A549 (cell line): ENCODE results near the gene JHY. TPM values are rescaled to one million over a fixed set of nuclear protein-coding genes. Genes with fewer than 3 reads are reported as not detected.

Source experiments
- ATAC-seq, 2 experiments: fragments of 200-7000 bp in 1 of 2; fragments of >200 bp in 1 of 2; cut with Nextera tagmentation in 1 of 2; cut with Tn5 transposase in 1 of 2; 3 replicates each; pipeline versions ENCODE4 v1.8.0 to v1.9.1; 2018 to 2020; ENCODE audit warnings: mild to moderate bottlenecking in 1 of 2, moderate library complexity in 1 of 2
- CTCF ChIA-PET: fragments of 300-600 bp; sonication (Branson Sonifier 250); formaldehyde crosslinking; extraction: SDS; loops from one replicate; lab custom pipeline; 2021; ENCODE audit warnings: antibody characterized with exemption, inconsistent platforms; lab: Yijun Ruan, JAX
- POLR2A ChIA-PET: fragments of 350-600 bp; formaldehyde crosslinking; extraction: SDS; loops from one replicate; lab custom pipeline; 2021; ENCODE audit warnings: antibody characterized with exemption, inconsistent platforms; lab: Yijun Ruan, JAX
- DNase-seq, 2 experiments: peaks; one replicate each; pipeline versions ENCODE4 v3.0.0 to v3.0.0-alpha.2; 2011 to 2016; ENCODE audit warnings: low read depth in 1 of 2, low spot score in 1 of 2
- FAIRE-seq: peaks from 2 replicates; lab custom pipeline; 2011; peaks lifted over from hg19 to GRCh38; lab: Jason Lieb, UNC
- H3K27ac ChIP-seq, 2 experiments: fragments of >200 bp; sonication (Bioruptor Twin); formaldehyde crosslinking; 3 replicates each; pipeline ENCODE4 v1.5.1; 2016 to 2017
- H3K4me1 ChIP-seq: fragments of >200 bp; sonication (Bioruptor Twin); formaldehyde crosslinking; 3 replicates; pipeline ENCODE4 v1.6.1; 2016
- H3K4me2 ChIP-seq: fragments of >200 bp; sonication (Bioruptor Twin); formaldehyde crosslinking; 3 replicates; pipeline ENCODE4 v1.6.1; 2016
- H3K4me3 ChIP-seq: fragments of >200 bp; sonication (Bioruptor Twin); formaldehyde crosslinking; 3 replicates; pipeline ENCODE4 v1.5.1; 2016
- H3K9me3 ChIP-seq: fragments of >200 bp; sonication (Bioruptor Twin); formaldehyde crosslinking; 3 replicates; pipeline ENCODE4 v1.6.1; 2016
- BHLHE40 ChIP-seq: IDR thresholded peaks from 2 replicates; pipeline ENCODE4 v1.6.1; 2012; ENCODE audit warnings: low read depth, low read length, inconsistent platforms
- CBX8 ChIP-seq: fragments of 200-600 bp; sonication (generic); IDR thresholded peaks from 2 replicates; pipeline ENCODE4 v1.6.1; 2016
- CEBPB ChIP-seq, 2 experiments: fragments of >200 bp in 1 of 2; sonication (Bioruptor Twin) in 1 of 2; formaldehyde crosslinking in 1 of 2; IDR thresholded peaks; 2 replicates each; pipeline ENCODE4 v1.6.1; 2012 to 2016
- CHD2 ChIP-seq: fragments of 150-350 bp; IDR thresholded peaks from 2 replicates; pipeline ENCODE4 v1.6.1; 2014; ENCODE audit warnings: low read length; ENCODE audit not compliant: partially characterized antibody
- CHD4 ChIP-seq: fragments of 200-600 bp; sonication (generic); IDR thresholded peaks from 2 replicates; pipeline ENCODE4 v1.6.1; 2016; ENCODE audit warnings: antibody characterized with exemption, mild to moderate bottlenecking, borderline replicate concordance
- E2F6 ChIP-seq: IDR thresholded peaks from 2 replicates; pipeline ENCODE4 v1.6.1; 2012; ENCODE audit warnings: low read depth, borderline replicate concordance
- EHF ChIP-seq: fragments of 250-450 bp; sonication (Bioruptor Pico); IDR thresholded peaks from 2 replicates; pipeline ENCODE4 v1.5.0; 2020; ENCODE audit warnings: mild to moderate bottlenecking
- EHMT2 ChIP-seq: fragments of 200-600 bp; sonication (generic); IDR thresholded peaks from 2 replicates; pipeline ENCODE4 v1.6.1; 2016; ENCODE audit warnings: antibody characterized with exemption, low read depth, mild to moderate bottlenecking, moderate library complexity
- HDAC2 ChIP-seq: fragments of 200-600 bp; sonication (generic); IDR thresholded peaks from 2 replicates; pipeline ENCODE4 v1.6.1; 2016
- JUNB ChIP-seq: fragments of >200 bp; sonication (Bioruptor Twin); formaldehyde crosslinking; IDR thresholded peaks from 2 replicates; pipeline ENCODE4 v1.6.1; 2016
- MAFK ChIP-seq: fragments of 450-650 bp; IDR thresholded peaks from 2 replicates; pipeline ENCODE4 v1.6.1; 2014; ENCODE audit not compliant: partially characterized antibody
- NFE2L2 ChIP-seq: fragments of 150-350 bp; conservative IDR thresholded peaks from 2 replicates; pipeline ENCODE4 v1.6.1; 2014; ENCODE audit warnings: low read length
- NPAS2 ChIP-seq: fragments of 250-450 bp; sonication (Bioruptor Pico); IDR thresholded peaks from 2 replicates; pipeline ENCODE4 v1.8.0; 2022; ENCODE audit warnings: mild to moderate bottlenecking, moderate library complexity, borderline replicate concordance
- NR3C1 ChIP-seq: fragments of >200 bp; sonication (Bioruptor Twin); formaldehyde crosslinking; IDR thresholded peaks from 3 replicates; pipeline ENCODE4 v1.6.1; 2017
- PBX3 ChIP-seq: IDR thresholded peaks from 2 replicates; pipeline ENCODE4 v1.6.1; 2012
- RAD21 ChIP-seq, 2 experiments: fragments of >200 bp in 1 of 2; sonication (Bioruptor Twin) in 1 of 2; formaldehyde crosslinking in 1 of 2; IDR thresholded peaks in 1 of 2; conservative IDR thresholded peaks in 1 of 2; 2 replicates in 1 of 2; 3 replicates in 1 of 2; pipeline ENCODE4 v1.6.1; 2012 to 2018; ENCODE audit warnings: inconsistent platforms in 1 of 2
- REST ChIP-seq: fragments of 200-600 bp; sonication (generic); IDR thresholded peaks from 2 replicates; pipeline ENCODE4 v1.6.1; 2016; ENCODE audit warnings: antibody characterized with exemption, mild to moderate bottlenecking, moderate library complexity
- RNF2 ChIP-seq: fragments of 200-600 bp; sonication (generic); IDR thresholded peaks from 2 replicates; pipeline ENCODE4 v1.6.1; 2016; ENCODE audit warnings: low read depth, mild to moderate bottlenecking, antibody characterized with exemption, moderate library complexity, borderline replicate concordance
- SMC3 ChIP-seq: fragments of >200 bp; sonication (Bioruptor Twin); formaldehyde crosslinking; IDR thresholded peaks from 3 replicates; pipeline ENCODE4 v1.6.1; 2018; ENCODE audit warnings: inconsistent platforms
- TP53 ChIP-seq: fragments of 250-450 bp; sonication (Bioruptor Pico); IDR thresholded peaks from 2 replicates; pipeline ENCODE4 v1.5.0; 2021; ENCODE audit warnings: mild to moderate bottlenecking, moderate library complexity
- ZC3H11A ChIP-seq: fragments of 450-650 bp; IDR thresholded peaks from 2 replicates; pipeline ENCODE4 v1.6.1; 2014; ENCODE audit warnings: antibody characterized with exemption, mild to moderate bottlenecking
- WGBS: methylation state at CpG from one replicate; pipeline ENCODE4 v1.1.6; 2017; ENCODE audit errors: missing lambda C conversion rate; 5-methylcytosine and 5-hydroxymethylcytosine counted together
- polyA plus RNA-seq, 4 experiments: library from polyadenylated mRNA; depleted of rRNA in 3 of 4; stranded (reverse); fragments of >200 nt; fragmentation: RNase III in 1 of 4; extraction: RNeasy Plus Mini Kit Qiagen cat#74134 plus additional on column Dnase treatment in 1 of 4; gene quantifications; 2 replicates in 3 of 4; 3 replicates in 1 of 4; pipeline ENCODE4 v1.2.3, GENCODE V29; 2011 to 2017
- TF ChIP-seq, protein P1 (sequence below): fragments of >200 bp; sonication (Bioruptor Twin); formaldehyde crosslinking; IDR thresholded peaks from 3 replicates; pipeline ENCODE4 v1.5.1; 2016
- TF ChIP-seq, protein P2 (sequence below): fragments of >200 bp; sonication (Bioruptor Twin); formaldehyde crosslinking; IDR thresholded peaks from 3 replicates; pipeline ENCODE4 v1.6.1; 2016

The JHY gene
- polyA plus RNA-seq, 2 of the 4 experiments (the other 2 are of a cell fraction), result 3.4 to 6.9 TPM

- POLR2A ChIA-PET, result no interaction called here
- H3K4me2 ChIP-seq, result peak overlapping the region; percentile 91
- WGBS, result 1% methylated on average over 17 of the region's 59 CpGs
- H3K27ac ChIP-seq, result peak overlapping the region; percentile 68 to 79; a peak in 5 of 6 replicates
- DNase-seq (peak in 1 of 2 experiments; percentile 5), ATAC-seq (peak; percentile 77 to 83), FAIRE-seq (no peak)
- H3K4me1 ChIP-seq, result no peaks in the 10 kb centered on the region
- no peak for TF ChIP-seq HDAC2
- no peak for TF ChIP-seq TP53
- no peak for TF ChIP-seq EHMT2
- TF ChIP-seq MAFK, result no peak
- no peak for TF ChIP-seq ZC3H11A
- TF ChIP-seq RAD21 (conservative IDR thresholded peaks at IDR 0.05 in 1 of 2, IDR thresholded peaks at IDR 0.05 in 1 of 2), result no peak
- TF ChIP-seq BHLHE40, result no peak
- TF ChIP-seq, protein P1, sequence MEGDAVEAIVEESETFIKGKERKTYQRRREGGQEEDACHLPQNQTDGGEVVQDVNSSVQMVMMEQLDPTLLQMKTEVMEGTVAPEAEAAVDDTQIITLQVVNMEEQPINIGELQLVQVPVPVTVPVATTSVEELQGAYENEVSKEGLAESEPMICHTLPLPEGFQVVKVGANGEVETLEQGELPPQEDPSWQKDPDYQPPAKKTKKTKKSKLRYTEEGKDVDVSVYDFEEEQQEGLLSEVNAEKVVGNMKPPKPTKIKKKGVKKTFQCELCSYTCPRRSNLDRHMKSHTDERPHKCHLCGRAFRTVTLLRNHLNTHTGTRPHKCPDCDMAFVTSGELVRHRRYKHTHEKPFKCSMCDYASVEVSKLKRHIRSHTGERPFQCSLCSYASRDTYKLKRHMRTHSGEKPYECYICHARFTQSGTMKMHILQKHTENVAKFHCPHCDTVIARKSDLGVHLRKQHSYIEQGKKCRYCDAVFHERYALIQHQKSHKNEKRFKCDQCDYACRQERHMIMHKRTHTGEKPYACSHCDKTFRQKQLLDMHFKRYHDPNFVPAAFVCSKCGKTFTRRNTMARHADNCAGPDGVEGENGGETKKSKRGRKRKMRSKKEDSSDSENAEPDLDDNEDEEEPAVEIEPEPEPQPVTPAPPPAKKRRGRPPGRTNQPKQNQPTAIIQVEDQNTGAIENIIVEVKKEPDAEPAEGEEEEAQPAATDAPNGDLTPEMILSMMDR, result no peak
- no peak for TF ChIP-seq NR3C1
- TF ChIP-seq, protein P2, sequence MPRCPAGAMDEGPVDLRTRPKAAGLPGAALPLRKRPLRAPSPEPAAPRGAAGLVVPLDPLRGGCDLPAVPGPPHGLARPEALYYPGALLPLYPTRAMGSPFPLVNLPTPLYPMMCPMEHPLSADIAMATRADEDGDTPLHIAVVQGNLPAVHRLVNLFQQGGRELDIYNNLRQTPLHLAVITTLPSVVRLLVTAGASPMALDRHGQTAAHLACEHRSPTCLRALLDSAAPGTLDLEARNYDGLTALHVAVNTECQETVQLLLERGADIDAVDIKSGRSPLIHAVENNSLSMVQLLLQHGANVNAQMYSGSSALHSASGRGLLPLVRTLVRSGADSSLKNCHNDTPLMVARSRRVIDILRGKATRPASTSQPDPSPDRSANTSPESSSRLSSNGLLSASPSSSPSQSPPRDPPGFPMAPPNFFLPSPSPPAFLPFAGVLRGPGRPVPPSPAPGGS, result no peak
- TF ChIP-seq E2F6, result no peak
- TF ChIP-seq CBX8, result no peak
- TF ChIP-seq CHD2, result no peak
- no peak for TF ChIP-seq RNF2
- CTCF ChIA-PET, result no interaction called here
- no peaks in the 10 kb centered on the region for H3K9me3 ChIP-seq
- peak overlapping the region; percentile 79 for H3K4me3 ChIP-seq
Observed at GRCh38 chr11:122984186-122985011, 101.8 kb downstream of the JHY start.

DNA sequence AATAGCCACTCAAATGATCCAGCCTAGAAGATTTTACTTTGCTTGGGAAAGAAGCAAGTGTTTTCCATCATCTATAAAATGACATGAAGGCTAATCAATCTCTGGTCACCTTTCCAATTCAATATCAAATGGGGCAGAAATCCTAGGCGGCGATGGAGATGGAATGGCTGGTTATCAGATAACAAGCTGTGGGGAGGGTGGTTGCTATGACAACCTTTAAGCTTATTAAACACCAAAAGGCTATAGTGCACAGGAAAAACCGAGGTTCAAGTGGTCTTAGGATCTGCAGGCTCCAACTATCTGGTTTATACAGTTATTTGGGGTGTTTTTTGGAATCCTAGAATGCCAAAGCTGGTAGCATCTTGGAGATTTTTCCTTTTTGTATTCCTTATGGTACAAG lies 113.0 kb downstream of the JHY start:
- Histone ChIP-seq H3K9me3 (no peaks in the 10 kb centered on the region), H3K27ac (no peak overlapping the region), H3K4me2 (no peak overlapping the region), H3K4me1 (no peaks in the 10 kb centered on the region), H3K4me3 (no peak overlapping the region)
- WGBS, result 57% methylated on average over 3 of the region's 3 CpGs
- ATAC-seq (no peak), FAIRE-seq (no peak), DNase-seq (no peak)
- ChIA-PET CTCF (interaction anchor here (0.6 kb wide), 1 partner anchor 56 kb away, joined by 3 read pairs; no protein-coding TSS in a partner anchor), POLR2A (no interaction called here)
- TF ChIP-seq REST, result no peak
- TF ChIP-seq CHD4, result no peak
- TF ChIP-seq SMC3, result no peak
- TF ChIP-seq NPAS2 (CRISPR knock-in tag), result no peak
- no peak for TF ChIP-seq EHMT2
- no peak for TF ChIP-seq JUNB
- TF ChIP-seq RNF2, result no peak
- TF ChIP-seq NFE2L2, result no peak
- no peak for TF ChIP-seq PBX3
- TF ChIP-seq CEBPB (IDR thresholded peaks at IDR 0.05), result no peak
- no peak for TF ChIP-seq EHF
- TF ChIP-seq, all 56 proteins: peak for 0
